CD1c-positive myeloid dendritic cell (primary cell): ENCODE measurements around the gene MUC5B.
"Not testable (repeated sequence)": the region's sequence is repeated elsewhere in the genome, so short reads cannot be mapped to it uniquely, and the experiment has no call there.

Source experiments
- DNase-seq: peaks from one replicate; pipeline ENCODE4 v3.0.0-alpha.2; 2016; ENCODE audit errors: extremely low spot score

The MUC5B gene

DNA sequence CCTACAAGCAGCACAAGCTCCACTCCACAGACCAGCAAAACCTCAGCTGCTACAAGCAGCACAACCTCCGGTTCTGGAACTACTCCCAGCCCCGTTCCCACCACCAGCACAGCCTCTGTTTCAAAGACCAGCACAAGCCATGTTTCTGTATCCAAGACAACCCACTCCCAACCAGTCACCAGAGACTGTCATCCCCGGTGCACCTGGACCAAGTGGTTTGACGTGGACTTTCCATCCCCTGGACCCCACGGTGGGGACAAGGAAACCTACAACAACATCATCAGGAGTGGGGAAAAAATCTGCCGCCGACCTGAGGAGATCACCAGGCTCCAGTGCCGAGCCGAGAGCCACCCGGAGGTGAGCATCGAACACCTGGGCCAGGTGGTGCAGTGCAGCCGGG, 33.0 kb upstream of the MUC5B start:
- not testable (repeated sequence) for DNase-seq

DNA sequence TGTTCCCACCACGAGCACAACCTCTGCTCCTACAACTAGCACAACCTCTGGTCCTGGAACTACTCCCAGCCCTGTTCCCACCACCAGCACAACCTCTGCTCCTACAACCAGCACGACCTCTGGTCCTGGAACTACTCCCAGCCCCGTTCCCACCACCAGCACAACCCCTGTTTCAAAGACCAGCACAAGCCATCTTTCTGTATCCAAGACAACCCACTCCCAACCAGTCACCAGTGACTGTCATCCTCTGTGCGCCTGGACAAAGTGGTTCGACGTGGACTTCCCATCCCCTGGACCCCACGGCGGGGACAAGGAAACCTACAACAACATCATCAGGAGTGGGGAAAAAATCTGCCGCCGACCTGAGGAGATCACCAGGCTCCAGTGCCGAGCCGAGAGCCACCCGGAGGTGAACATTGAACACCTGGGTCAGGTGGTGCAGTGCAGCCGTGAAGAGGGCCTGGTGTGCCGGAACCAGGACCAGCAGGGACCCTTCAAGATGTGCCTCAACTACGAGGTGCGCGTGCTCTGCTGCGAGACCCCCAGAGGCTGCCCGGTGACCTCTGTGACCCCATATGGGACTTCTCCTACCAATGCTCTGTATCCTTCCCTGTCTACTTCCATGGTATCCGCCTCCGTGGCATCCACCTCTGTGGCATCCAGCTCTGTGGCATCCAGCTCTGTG, 30.9 kb upstream of the MUC5B start:
- DNase-seq, result not testable (repeated sequence)

DNA sequence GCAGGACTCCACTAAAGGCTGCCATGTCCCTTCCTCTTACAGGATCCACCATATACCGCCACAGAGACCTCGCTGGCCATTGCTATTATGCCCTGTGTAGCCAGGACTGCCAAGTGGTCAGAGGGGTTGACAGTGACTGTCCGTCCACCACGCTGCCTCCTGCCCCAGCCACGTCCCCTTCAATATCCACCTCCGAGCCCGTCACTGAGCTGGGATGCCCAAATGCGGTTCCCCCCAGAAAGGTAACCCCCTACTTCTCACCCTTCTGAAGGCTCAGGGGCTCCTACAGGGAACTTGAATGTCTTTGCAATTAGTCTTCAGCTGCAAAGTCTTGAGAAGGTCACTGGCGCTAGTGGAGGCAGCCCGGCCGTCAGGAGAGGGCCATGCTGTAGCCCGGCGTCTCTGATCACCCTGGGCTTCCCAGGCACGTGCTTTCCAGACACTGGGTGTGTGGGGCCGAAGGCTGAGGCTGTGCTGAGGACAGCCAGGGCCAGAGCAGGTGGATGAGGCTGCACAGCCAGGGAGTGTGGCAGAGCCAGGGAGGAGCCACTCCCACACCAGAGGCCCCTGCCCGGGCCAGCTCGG, 30.0 kb upstream of the MUC5B start:
- no peak for DNase-seq

DNA sequence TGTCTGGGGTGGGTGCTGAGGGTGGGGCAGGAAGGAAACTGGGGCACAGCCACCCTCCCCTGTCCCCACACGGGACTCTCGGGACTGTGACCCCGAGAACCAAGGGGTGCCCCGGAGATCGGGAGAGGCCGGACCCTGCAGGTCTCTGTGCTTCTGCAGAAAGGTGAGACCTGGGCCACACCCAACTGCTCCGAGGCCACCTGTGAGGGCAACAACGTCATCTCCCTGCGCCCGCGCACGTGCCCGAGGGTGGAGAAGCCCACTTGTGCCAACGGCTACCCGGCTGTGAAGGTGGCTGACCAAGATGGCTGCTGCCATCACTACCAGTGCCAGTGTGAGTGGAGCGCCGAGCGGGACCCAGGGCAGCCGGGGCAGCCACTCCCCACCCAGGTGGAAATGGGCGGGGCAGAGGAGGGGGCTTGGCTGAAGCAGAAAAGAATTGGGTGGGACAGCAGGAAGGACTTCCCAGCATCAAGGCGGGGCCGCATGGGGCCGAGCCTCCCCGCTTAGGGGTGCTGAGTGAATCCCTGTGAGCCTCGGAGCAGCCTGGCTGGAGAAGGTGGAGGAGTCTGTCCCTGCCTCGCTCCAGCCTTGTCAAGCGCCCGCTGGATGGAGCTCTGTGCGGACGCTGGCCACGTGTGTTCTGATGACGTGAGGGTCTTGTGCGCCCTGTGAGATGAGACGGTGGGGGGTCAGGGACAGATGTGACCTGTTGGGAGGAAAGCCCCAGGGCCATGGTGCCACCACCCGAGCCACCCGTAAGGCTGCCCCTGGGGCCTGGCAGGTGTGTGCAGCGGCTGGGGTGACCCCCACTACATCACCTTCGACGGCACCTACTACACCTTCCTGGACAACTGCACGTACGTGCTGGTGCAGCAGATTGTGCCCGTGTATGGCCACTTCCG, 29.3 kb upstream of the MUC5B start:
- DNase-seq, result no peak

DNA sequence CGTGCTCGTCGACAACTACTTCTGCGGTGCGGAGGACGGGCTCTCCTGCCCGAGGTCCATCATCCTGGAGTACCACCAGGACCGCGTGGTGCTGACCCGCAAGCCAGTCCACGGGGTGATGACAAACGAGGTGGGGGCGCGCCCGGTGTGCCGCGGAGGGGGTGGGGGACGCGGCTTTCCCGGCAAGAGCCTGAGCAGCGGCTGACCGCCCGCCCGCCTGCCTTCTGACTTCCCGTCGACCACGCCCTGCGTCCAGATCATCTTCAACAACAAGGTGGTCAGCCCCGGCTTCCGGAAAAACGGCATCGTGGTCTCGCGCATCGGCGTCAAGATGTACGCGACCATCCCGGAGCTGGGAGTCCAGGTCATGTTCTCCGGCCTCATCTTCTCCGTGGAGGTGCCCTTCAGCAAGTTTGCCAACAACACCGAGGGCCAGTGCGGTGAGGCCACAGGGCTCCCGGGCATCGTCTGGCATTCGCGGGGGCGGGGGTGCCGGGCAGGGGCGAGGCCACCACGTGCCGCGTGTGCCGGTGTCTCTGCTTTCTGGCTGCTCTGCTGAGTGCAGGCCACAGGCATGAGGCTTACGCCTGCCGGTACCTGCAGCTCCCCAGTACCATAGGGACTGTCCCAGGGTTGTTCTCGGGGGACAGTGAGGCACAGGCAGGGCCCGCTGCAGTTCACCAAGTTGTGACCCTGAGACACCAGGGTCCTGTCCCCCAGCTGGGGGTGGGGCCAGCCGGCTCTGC, 28.5 kb upstream of the MUC5B start:
- DNase-seq, result no peak

DNA sequence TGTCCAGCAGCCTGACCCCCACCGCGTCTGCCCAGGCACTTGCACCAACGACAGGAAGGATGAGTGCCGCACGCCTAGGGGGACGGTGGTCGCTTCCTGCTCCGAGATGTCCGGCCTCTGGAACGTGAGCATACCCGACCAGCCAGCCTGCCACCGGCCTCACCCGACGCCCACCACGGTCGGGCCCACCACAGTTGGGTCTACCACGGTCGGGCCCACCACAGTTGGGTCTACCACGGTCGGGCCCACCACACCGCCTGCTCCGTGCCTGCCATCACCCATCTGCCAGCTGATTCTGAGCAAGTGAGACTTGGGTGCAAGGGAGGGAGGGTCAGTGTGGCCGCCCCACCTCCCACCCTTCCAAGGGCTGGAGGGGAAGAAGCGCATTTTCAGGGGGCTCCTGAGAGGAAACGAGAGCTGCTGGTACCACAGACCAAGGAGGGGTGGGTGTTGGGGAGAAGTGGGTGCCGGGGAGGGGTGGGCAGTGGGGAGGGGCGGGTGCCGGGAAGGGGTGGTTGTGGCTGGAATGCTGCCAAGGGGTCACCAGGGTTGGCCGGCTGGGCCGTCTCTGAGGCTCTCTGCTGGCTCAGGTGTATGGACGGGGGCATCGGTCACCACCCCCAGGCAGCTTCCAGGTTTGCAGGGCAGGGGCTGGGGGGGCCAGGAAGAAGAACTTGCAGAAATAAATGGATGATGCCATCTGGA, 27.7 kb upstream of the MUC5B start:
- DNase-seq, result no peak

DNA sequence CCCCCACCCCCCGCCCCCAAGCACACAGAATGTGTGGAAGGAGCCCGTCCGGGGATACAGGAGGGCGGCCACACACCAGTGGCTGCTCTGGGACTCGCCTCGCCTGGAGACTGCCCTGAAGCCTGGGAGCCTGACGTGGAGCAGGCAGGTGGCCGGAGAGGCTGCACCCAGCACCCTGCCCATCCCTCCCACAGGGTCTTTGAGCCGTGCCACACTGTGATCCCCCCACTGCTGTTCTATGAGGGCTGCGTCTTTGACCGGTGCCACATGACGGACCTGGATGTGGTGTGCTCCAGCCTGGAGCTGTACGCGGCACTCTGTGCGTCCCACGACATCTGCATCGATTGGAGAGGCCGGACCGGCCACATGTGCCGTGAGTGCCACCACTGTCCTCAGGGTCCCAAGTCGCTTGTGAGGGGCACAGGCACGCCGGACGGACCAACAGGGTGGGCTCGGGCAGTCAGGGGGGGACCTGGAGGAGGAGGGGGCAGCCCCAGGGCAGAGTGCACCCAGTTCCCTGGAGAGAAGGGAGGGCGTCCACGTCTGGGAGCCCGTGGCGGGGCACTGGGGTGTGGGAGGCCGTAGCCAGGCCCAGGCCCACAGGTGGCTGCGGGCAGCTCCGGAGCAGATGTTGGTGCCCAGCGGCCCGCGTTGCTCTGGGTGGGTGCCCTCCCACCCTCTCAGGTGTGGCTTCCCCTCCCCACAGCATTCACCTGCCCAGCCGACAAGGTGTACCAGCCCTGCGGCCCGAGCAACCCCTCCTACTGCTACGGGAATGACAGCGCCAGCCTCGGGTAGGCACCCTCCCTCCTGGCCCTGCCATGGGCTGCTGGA, 27.0 kb upstream of the MUC5B start:
- no peak for DNase-seq

DNA sequence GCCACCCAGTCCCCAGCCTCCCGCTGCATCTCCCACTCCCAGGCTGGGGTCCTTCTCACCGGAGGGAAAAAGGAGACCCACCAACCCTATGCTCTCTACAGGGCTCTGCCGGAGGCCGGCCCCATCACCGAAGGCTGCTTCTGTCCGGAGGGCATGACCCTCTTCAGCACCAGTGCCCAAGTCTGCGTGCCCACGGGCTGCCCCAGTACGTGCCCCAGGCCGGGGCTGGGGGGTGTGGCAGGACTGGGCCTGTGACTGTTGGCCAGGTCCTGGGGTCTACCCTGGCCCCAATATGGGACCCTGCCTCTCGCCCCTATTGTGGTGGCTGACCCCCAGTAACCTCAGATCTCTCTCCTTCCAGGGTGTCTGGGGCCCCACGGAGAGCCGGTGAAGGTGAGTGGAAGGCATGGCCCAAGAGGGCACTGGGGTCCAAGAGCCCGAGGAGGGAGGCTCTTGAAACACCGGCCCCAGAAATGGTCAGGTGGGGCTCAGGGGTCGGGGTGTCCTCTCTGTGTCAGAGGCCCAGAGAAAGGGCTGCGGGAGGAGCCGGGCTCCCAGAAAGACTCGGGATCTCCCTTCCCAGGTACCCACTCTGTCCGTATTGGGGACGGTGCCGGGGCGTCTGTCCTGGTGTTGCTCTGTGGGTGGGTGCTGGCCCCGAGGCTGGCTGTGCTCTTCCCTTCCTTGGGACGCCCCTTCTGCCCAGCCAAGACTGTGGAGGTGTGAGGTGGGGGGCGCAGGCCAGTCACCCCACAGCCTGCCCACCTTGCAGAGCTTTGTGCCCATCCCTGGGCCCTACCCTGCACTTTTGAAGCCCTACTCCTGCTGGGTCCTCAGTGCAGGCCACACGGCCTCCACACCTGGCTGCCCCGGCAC, 26.1 kb upstream of the MUC5B start:
- DNase-seq, result no peak

DNA sequence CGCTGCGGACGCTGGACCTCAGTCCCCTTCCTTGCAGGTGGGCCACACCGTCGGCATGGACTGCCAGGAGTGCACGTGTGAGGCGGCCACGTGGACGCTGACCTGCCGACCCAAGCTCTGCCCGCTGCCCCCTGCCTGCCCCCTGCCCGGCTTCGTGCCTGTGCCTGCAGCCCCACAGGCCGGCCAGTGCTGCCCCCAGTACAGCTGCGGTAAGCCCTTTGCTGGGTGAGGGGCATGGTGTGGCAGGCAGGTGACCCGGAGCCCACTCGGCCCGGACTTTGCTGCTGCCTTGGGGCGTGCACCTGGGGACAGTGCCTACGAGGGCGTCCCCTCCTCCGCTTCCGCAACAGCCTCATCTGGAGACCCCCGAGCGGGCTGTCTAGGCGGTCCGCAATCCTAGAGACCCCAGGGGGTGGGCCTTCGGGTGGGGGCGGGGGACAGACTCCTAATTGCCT, 25.4 kb upstream of the MUC5B start:
- no peak for DNase-seq

DNA sequence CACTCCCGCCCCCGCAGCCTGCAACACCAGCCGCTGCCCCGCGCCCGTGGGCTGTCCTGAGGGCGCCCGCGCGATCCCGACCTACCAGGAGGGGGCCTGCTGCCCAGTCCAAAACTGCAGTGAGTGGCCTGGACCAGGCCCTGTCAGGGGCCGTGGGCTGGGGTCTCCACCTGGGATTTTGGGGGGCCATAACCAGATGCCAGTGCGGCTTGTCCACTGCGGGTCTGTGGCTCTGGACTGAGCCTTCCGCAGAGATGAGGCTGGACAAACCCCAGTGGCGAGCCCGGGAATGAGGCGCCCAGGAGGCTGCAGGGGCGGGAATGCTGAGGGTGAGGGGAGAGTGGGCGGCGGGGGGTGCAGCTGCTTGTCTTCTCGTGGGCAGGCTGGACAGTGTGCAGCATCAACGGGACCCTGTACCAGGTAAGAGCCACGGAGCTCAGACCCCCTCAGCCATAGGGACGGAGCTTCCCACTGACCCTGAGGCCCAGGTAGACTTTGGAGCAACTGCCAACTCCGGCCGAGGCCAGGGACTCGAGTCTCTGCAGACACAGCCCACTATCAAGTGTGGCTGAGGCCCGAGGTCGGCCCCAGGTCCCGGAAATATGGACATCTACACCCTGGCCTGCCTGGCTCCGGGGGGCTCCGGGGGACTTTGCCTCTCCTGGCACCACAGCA, 24.8 kb upstream of the MUC5B start:
- DNase-seq, result no peak

DNA sequence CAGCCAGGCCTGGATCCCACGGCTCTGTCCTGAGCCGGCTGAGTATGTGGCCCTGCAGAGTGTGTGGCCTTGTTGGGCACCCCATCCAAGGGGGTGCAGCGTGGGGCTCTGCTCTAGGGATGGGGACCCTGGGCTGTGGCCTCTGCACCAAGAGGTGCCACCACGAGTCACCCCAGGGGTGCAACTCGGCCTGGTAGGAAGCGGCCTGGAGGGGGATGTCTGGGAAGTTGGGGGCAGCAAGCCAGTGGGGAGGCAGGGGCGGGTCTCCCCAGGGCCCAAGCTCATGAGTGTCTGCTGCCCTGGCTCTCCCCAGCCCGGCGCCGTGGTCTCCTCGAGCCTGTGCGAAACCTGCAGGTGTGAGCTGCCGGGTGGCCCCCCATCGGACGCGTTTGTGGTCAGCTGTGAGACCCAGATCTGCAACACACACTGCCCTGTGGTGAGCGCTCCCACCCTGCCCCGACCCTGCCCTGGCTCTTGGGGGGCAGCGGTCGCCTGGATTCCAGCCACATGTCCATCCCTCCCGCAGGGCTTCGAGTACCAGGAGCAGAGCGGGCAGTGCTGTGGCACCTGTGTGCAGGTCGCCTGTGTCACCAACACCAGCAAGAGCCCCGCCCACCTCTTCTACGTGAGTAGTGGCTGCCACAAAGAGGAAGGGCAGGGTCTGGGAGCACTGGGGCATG, 24.2 kb upstream of the MUC5B start:
- DNase-seq, result no peak

DNA sequence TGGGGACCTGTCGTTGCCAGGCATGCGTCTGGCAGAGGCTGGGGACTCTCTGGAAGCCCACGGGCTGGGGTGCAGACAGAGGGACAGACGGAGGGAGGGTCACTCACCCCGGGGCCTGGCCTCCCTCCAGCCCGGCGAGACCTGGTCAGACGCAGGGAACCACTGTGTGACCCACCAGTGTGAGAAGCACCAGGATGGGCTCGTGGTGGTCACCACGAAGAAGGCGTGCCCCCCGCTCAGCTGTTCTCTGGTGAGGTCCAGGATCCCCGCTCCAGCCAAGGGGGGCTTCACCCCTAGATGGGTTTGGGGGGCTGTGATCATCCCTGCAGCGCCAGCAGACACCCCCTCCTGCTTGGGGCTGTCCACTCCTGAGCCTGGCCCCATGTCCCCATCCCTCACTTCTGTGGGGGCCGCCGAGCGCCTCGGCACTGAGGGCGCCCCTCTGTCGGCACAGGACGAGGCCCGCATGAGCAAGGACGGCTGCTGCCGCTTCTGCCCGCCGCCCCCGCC, 23.6 kb upstream of the MUC5B start:
- DNase-seq, result no peak

DNA sequence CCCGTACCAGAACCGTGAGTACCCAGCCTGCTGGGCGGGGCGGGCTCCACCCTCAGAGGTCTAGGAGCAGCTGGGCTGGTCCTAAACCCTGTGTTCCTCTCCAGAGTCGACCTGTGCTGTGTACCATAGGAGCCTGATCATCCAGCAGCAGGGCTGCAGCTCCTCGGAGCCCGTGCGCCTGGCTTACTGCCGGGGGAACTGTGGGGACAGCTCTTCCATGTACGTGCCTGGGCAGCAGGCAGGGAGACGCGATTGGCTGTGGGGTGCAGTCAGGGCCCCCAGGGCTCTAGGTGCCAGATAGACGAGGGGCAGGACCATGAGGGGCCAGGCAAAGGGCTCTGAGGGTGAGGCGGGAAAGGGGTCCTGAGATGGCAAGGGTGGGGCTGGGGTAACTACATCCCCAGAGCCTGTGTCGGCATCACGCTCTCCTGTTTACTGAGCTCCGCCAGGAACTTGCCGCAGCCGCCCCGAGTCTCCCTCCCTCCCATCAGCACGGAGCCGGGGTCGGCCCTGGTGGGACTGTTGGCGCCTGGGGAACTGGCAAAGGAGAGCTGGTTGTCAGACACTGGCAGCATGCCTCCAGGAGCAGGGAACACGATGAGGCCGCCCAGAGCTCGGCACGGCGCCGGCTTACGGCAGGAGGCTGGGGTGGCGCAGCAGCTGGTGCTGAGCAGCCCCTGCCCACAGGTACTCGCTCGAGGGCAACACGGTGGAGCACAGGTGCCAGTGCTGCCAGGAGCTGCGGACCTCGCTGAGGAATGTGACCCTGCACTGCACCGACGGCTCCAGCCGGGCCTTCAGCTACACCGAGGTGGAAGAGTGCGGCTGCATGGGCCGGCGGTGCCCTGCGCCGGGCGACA, 22.9 kb upstream of the MUC5B start:
- DNase-seq, result no peak

DNA sequence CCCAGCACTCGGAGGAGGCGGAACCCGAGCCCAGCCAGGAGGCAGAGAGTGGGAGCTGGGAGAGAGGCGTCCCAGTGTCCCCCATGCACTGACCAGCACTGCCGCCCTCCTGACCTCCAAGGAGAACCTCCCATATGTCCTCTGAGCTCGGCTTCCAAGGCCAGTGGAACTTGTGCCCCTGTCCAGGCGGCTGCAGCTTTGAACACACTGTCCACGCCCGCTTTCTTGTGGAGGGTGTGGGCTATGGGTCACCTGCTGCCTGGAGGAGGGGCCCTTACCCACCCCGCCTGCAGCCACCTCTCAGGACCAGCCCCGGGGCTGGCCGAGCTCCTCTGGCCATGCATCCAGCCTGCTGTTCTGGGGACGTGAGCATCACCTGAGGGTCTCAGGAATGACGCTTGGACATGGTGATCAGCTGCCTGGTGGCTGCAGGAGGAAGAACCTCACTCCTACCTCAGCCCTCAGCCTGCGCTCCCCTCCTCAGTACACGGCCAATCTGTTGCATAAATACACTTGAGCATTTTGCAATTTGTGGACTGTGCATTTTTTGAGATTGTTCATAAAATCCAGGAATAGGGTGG, 22.2 kb upstream of the MUC5B start:
- DNase-seq, result no peak

DNA sequence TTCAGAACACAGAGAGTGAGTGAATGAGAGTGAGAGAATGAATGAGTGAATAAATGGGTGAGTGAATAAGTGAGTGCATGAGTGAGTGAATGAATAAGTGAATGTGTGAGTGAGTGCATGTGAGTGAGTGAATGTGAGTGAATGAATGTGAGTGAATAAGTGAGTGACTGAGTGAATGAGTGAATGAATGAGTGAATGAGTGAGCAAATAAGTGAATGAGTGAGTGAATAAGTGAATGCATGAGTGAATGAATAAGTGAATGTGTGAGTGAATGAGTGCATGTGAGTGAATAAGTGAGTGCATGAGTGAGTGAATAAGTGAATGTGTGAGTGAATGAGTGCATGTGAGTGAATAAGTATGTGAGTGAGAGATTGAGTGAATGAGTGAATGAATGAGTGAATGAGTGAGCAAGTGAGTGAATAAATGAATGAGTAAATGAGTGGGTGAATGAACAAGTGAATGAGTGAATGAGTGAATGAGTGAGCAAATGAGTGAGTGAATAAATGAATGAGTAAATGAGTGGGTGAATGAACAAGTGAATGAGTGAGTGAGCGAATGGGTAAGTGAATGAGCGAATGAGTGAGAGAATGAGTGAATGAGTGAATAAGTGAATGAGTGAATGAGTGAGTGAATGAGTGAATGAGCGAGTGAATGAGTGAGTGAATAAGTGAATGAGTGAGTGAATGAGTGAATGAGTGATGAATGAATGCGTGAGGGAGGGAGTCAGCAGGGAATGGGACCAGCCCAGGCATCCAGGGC, 21.3 kb upstream of the MUC5B start:
- DNase-seq, result no peak

DNA sequence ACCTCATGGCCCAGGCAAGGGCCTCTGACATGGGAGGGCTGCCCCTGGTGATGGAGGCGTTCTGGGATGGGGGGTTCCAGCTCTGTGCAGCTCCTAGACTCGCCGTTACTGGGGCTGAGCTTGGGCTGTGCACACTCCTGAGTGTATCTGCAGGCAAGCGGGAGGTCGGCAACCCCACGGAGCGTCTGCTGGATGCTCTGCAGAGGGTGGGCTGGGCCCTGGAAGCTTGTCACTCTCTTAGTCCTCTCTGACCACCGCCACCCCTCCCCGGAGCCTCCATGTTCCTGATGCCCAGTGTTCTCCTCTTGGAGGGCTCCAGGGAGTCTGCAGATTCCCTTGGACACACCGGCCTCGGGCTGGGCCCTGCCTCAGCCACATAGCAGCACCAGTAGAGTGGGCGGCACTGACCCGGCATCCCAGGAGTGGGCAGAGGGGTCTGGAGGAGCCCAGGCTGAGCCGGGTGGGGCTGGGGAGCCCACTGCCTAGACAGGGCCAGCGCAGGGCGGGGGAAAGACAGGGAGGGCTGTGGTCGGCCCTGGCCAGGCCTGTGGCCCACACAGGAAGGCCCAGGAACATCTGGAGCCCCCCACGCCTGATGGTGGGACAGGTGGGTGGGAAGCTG, 20.6 kb upstream of the MUC5B start:
- DNase-seq, result no peak
